Limb (tissue), 2 donors: ENCODE data around the gene PGGT1B.

Experiments
- DNase-seq, 2 donors: peaks; one replicate each; pipeline ENCODE4 v3.0.0-alpha.2; 2016; ENCODE audit errors: extremely low spot score in 2 of 2

PGGT1B gene

GRCh38 chr5:115181757-115182156 lies 80.9 kb downstream of the PGGT1B start:
- no peak for DNase-seq

- DNase-seq, result peak in 1 of 2 donors; percentile 79
Observed at GRCh38 chr5:115180165-115180709, 82.4 kb downstream of the PGGT1B start.

DNA sequence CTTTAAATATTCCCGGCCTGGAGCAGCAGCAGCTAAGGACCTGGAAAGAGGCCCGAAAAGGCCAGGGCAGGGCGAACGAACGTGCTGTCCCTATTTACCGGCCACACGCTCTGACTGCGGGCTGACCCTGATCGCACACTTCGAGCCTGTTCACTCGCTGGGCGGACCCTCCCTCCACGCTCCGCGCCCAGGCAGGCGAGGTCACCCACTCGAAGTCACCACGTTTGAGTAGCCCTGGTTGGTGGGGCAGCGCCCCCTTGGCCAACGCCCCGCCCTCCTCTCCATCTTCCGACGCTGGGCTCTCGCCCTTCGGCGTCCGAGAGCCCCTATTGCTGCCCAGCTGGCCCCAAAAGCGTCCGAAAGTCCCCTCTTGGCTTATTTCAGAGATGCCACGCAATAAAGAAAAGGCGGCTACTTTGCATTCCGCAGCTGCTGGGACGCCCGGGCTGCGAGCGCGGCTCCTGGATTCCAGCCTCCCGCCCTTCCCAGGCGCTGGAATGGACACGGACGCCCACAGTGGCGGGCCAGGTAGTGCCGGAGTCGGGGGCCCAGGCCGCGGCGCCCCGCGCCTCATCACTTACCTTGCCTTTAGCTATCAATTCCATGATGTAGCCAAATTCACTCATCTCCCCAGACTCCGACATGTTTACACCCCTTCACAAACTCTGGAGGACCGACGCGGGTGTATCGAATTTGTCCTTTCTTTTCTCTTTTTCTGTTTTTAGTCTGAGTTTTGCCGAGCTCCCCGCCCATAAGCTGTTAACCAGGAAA lies 83.1 kb downstream of the PGGT1B start:
- DNase-seq, result peak in 1 of 2 donors; percentile 66

GRCh38 chr5:115179030-115179393 lies 83.7 kb downstream of the PGGT1B start:
- DNase-seq, result peak in 1 of 2 donors; percentile 50

DNA sequence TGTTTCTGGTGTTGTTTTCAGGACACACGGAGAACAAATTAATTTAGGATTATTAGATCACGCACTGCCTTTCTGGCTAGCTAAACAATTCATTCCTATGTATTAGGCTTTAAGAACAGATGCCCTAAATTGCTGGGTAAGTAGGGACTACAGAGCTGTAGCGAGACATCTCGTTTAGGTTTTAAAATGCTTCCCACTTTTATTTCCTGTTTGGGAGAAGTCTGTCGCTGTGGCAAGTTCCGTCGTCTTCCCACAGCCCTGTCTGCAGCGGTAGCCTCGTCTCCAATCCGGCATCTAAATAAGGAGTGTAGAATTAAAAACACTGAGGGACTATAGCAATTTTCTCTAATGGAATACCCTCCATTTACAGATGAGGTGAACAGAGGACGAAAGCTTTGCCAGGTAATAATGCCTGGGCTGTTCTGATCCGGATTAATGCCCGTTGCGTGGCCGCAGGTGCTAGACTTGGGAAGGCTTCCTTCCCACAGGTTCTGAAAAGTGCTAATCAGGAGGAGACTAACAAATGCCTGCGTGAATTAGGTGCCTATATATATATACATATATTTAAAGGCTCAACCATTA lies 91.7 kb downstream of the PGGT1B start:
- no peak for DNase-seq

- DNase-seq, result no peak
Observed at GRCh38 chr5:115170134-115170928, 92.3 kb downstream of the PGGT1B start.

GRCh38 chr5:115169487-115170133 lies 93.1 kb downstream of the PGGT1B start, which contains the start of gene TRIM36:
TSS of gene TRIM36 (minus strand) at chr5:115169908. CDS start at chr5:115169634, 274 bp downstream.
- peak; percentile 90 to 95 for DNase-seq

GRCh38 chr5:115168829-115169486 lies 93.7 kb downstream of the PGGT1B start:
- DNase-seq, result no peak

DNA sequence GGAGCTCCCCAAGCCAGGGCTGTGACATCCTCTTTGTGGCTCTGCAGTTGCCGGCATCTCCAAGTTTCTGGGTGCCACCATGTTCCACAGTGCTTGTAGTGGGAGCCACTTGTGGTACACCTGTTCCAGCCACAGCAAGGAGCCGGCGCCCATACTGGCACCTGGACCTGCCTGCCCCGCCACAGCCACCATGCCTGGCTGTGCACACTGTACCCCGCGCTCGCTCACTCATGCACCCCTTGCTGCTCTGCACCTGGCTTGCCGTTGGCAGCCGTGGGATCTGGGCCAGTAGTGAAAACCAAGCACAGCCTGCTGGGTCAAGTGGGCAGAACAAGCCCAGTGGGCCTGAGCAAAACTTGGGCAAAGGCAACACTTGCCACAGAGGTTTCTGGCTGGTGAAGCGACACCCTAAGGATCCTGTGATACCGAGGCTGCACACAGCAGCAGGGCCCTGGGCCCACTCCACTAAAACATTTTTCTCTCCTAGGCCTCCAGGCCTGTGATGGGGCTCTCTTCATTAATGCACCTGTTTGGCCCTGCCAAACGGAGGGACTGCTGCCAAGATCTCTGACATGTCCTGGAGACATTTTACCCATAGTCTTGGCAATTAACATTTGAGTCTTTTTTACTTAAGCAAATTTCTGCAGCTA lies 95.8 kb downstream of the PGGT1B start:
- no peak for DNase-seq

DNA sequence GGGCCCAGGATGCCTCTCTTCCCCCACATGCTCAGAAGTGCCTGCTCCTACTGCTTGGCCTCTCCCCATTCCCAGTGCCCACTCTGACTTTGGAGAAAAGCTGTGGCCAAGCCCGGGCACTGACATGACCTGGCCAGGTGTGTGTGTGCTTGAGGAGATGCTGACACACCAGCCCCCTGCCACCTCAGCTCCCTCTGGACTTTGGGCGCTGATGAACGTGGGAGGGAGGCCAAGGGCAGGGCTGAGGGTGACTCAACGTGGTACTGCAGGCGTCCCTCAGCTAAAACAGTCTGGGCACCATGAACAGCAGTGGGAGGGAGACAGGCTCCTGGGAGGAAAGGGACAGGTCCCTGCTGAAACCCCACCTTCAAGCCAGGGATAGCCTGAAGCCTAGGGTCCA lies 96.9 kb downstream of the PGGT1B start:
- no peak for DNase-seq

DNA sequence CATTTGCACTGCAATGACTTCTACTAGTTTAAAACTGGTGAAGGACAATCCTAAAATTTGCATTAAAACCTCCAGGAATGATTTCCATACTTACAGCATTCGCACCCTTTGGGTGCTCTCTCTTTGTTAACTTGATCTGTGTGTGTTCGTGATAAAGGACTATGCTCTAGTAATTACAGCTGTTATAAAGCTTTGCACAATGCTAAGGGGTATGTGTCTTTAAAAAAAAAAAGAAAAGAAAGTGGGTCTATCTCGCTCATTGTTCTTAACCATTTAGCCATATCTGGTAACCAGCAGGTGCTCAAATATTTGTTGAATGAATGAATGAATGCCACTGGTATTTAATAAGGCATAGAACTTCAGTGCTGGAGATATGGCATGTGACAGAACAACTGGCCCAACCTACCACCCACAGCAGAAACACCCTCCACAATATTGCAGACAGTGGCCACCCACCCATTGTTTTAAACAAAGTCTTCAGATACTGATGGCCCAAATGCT lies 101.7 kb downstream of the PGGT1B start:
- no peak for DNase-seq
